ENCODE measurements around the gene MON1A. TPM values are rescaled to one million over a fixed set of nuclear protein-coding genes. Genes with fewer than 3 reads are reported as not detected.
A peak's percentile ranks its signal among the peaks of the same experiment; 100 is the strongest.
"Not testable (repeated sequence)": the region's sequence is repeated elsewhere in the genome, so short reads cannot be mapped to it uniquely, and the experiment has no call there.

The MON1A gene
- total RNA-seq = 9.8 TPM
- long read RNA-seq, transcript MON1A-203 (5 exons, 1,617 nt) = minor isoform, 7 of 40 reads
- long read RNA-seq, transcript MON1A-201 (6 exons, 2,370 nt) = major isoform, 26 of 40 reads
- long read RNA-seq, partial matches to known transcripts = 2 of 40 reads
- long read RNA-seq, other reads (novel, unspliced or antisense) = 3 of 40 reads

DNA sequence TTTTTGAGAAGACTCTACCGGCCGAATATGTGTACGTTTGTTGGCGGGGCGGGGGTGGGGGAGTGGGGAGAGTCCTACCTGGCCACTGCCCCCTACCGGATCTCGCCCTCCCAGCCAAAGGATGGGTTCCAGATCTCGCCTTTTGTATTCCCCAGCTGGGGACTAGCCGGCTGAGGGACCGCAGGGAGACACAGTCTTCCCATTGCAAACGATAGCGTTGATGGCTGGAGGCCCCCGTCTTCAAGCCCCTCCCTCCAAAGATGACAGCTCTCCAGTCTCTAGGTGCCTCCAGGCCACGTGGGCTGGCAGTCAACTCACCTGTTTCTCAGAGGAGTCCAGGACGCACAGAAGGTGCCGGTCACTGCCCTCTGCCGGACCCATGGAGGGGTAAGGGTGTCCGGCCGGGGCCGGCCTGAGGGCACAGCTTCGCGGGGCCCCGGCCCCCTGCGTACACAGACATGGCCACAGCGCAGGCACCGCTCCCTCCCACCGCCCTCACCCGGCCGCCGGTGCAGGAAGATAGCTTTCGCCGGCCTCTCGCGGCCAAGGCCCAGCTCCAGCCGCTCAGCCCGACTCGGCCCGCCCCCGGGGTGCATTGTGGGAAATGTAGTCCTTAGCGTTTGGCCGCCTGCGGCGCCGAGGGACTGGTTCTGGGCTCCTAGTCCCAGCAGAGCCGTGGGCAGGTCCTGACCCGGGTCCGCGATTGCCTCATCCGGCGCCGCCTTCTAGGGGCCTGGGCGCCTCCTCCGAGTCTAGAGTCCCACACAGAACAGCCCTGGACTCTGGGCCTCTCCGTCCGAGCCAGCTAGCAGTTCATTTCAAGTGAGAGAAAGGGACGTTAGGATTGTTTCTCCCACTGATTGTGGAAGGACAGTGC, at the start of gene MON1A:
TSS of gene MON1A (minus strand) at position 521 of the 877 bp plus-strand sequence. CDS start 16,465 bp downstream, outside the sequence.
- DNase-seq (ENCODE audit: low spot score) = peak; percentile 99

DNA sequence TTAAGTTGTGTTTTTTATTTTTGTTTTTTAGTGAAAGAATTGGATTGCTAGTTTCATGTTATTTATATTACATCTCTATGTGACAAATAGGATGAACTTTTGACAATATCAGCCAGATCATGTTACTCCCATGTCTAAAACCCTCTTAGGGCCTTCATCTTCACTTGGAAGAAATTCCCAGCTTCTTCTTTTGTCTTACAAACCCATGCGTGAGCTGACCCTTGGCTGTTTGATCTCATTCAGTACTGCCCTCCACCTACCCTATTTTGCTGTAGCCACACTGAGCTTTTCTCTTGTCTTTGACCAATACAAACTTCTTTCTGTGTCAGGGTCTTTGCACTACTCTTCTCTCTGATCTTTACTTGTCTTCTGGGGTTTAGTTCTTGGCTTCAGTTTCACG, 47.3 kb upstream of the MON1A start:
- DNase-seq (ENCODE audit: low spot score) = no peak

- DNase-seq (ENCODE audit: low spot score) = no peak
Measured at GRCh38 chr3:49972656-49973055, 43.0 kb upstream of the MON1A start.

DNA sequence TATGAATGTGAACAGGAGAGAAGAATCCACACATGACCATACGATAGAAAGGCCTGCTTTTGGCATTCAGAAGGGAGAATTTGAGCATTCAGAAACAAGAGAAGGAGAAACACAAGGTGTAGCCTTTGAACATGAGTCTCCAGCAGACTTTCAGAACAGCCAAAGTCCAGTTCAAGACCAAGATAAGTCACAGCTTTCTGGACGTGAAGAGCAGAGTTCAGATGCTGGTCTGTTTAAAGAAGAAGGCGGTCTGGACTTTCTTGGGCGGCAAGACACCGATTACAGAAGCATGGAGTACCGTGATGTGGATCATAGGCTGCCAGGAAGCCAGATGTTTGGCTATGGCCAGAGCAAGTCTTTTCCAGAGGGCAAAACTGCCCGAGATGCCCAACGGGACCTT, 38.7 kb upstream of the MON1A start:
- DNase-seq (ENCODE audit: low spot score) = no peak

DNA sequence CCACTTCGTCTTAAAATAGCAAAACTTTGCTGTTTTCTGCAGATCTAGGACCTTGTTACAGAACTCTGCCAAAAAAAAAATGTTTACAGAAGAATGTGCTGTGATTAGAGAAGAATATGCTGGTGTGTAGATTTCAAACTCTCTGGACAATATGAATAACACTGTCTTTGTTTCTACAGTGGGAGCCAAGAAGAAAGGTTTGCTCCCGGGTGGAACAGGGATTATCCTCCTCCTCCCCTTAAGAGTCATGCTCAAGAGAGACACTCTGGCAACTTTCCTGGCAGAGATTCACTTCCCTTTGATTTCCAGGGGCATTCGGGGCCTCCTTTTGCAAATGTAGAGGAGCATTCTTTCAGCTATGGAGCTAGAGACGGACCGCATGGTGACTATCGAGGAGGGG, 37.7 kb upstream of the MON1A start:
- DNase-seq (ENCODE audit: low spot score) = no peak

GRCh38 chr3:49966233-49966942, 36.8 kb upstream of the MON1A start:
- DNase-seq (ENCODE audit: low spot score) = no peak

GRCh38 chr3:49955636-49956035, 26.0 kb upstream of the MON1A start:
- DNase-seq (ENCODE audit: low spot score) = no peak

GRCh38 chr3:49952924-49953323, 23.3 kb upstream of the MON1A start:
- peak; percentile 16 for DNase-seq (ENCODE audit: low spot score)

GRCh38 chr3:49942651-49943050, 13.0 kb upstream of the MON1A start:
- DNase-seq (ENCODE audit: low spot score) = no peak

DNA sequence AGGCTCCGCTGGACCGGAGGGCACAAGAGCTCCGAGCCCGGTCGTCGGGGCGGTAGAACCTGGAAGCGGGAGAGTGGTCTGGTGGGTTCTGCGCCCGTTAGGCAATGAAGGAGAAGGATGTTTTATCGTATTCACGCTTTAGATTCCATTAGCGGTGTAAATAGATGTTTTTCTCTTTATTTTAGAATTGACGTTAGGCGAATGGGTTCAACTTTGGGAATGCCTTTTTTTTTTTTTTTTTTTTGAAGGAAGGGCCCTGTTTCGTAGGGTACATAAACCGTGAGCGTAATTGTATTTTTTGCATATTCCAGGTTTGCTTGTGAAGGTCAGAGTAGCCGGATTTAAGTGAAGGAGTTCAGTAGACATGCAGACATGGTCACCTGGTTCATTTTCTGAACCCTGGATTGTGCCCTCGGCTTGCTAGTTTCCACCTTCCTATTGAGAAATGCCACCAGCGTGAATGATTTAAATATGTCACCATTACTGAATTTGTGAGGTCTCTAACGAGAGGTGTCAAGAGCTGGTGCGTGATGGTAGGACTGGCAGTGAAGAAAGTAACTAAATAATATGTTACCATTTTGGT, 11.1 kb upstream of the MON1A start:
- DNase-seq (ENCODE audit: low spot score) = no peak

GRCh38 chr3:49939858-49940666, 10.5 kb upstream of the MON1A start, which contains the start of gene RBM6:
TSS of gene RBM6 (plus strand) at chr3:49940150. CDS start at chr3:49962642, 22,492 bp downstream.
- peak; percentile 98 for DNase-seq (ENCODE audit: low spot score)

DNA sequence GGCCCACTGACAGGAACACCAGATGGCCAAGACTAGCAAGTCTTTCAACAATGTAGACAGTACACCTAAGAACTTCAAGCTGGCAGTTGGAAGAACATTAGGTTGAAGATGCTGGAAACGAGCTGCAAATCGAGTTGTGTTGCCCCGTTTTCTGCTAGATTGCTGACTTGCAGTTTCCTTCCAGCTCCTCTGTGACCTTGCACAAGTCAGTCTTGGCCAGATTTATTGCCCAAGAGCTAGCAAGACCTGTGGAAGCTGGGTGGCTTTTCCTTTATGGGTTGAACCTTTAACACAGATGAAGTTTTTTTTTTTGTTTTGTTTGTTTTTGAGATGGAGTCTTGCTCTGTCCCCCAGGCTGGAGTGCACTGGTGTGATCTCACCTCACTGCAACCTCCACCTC, 7.5 kb upstream of the MON1A start:
- no peak for DNase-seq (ENCODE audit: low spot score)

- not testable (repeated sequence) for DNase-seq (ENCODE audit: low spot score)
Measured at GRCh38 chr3:49932281-49932680, 2.7 kb upstream of the MON1A start.

DNA sequence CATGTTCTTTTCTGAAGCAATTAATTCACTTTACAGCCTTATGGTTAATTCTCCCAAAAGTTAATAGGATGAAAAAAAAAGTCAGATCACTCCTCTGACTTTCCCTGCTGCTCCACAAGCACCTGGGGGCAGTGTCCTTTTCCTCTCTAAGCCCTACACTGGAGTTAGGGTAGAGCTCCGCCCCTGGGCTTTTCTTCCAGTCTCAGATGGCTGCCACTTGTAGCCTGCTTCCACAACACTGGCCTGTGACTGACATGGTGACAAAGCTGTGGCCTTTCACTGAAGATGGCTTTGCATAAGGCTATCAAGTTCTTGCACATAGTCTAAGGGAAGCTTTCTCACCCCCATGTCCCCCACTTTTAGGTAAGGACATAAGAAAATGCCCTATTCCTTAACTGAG, 1.3 kb upstream of the MON1A start:
- no peak for DNase-seq (ENCODE audit: low spot score)

GRCh38 chr3:49930168-49930690, 618 bp upstream of the MON1A start:
- no peak for DNase-seq (ENCODE audit: low spot score)

DNA sequence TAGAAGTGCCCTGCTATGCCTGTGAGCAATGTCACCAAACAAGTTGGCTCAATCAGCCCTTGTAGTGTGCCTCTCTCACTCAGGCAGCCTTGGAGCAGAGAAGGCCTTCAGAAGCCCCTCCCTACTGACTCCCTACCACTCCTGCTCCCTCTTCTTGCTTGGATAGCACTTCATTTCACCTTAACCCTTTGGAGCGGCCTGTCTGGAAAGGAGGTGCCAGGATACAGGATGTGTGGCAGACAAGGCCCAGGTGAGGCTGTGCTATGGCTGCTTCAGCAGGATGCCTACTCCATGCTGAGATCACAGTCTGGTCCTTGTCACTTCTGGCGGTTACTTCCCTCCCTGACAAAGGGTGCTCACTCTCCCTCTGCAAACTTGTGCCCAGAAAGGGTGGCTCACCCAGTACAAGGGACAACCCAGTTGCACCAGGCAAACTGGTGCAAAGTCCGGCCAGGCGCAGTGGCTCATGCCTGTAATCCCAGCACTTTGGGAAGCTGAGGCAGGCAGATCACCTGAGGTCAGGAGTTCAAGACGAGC, 1.1 kb downstream of the MON1A start:
- no peak for DNase-seq (ENCODE audit: low spot score)

DNA sequence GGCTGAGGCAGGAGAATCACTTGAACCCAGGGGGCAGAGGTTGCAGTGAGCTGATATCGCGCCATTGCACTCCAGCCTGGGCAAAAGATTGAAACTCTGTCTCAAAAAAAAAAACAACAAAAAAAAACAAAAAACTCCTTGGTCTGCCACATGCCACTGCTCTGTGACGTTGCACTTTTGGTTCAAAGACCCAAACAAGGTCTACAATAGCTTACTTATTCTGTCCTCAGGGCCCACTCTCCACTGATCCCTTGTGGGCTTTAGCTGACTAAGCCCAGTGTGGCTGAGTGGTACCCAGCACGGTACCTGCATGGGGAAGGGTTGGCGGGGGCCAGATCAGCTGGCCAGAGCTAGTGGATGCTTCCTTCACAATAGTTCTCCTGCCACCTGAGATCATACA, 1.8 kb downstream of the MON1A start:
- no peak for DNase-seq (ENCODE audit: low spot score)

- no peak for DNase-seq (ENCODE audit: low spot score)
Measured at GRCh38 chr3:49926117-49926728, 3.4 kb downstream of the MON1A start.

- no peak for DNase-seq (ENCODE audit: low spot score)
Measured at GRCh38 chr3:49925485-49925884, 4.1 kb downstream of the MON1A start.

DNA sequence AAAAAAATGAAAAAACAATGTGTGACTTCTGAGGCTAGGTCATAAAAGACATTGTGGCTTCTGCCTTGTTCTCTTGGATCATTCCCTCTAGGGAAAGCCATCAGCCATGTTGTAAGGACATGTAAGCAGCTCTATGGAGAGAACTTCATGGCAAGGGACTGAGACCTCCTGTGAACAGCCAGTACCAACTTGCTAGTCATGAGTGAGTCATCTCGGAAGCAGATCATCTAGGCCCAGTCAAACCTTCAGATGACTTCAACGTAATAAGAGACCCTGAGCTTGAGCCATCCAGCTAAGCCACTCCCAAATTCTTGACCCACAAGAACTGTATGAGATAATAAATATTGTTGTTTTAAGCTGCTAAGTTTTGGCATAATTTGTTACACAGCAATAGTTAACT, 4.9 kb downstream of the MON1A start:
- DNase-seq (ENCODE audit: low spot score) = no peak
